H4 (cell line): ENCODE measurements around the gene ADARB2. TPM values are rescaled to one million over a fixed set of nuclear protein-coding genes. Genes with fewer than 3 reads are reported as not detected.
"Not testable (repeated sequence)": the region's sequence is repeated elsewhere in the genome, so short reads cannot be mapped to it uniquely, and the experiment has no call there.

Source experiments
- DNase-seq: peaks from one replicate; pipeline ENCODE4 v3.0.0-alpha.2; 2015; ENCODE audit warnings: low spot score
- total RNA-seq: library from RNA; depleted of rRNA; stranded (reverse); fragments of >200 nt; shearing (Covaris generic); gene quantifications from 2 replicates; pipeline ENCODE4 v1.2.3, GENCODE V29; 2014

Gene ADARB2
- total RNA-seq, 1 experiment from 2014 or later, result 0.21 TPM

GRCh38 chr10:1268831-1269230, 468.5 kb downstream of the ADARB2 start:
- DNase-seq, result no peak

- no peak for DNase-seq
Observed at GRCh38 chr10:1267568-1267967, 469.8 kb downstream of the ADARB2 start.

GRCh38 chr10:1267148-1267547, 470.2 kb downstream of the ADARB2 start:
- DNase-seq, result no peak

GRCh38 chr10:1266033-1266802, 471.1 kb downstream of the ADARB2 start:
- no peak for DNase-seq

- DNase-seq, result no peak
Observed at GRCh38 chr10:1264001-1264400, 473.3 kb downstream of the ADARB2 start.

- no peak for DNase-seq
Observed at GRCh38 chr10:1257274-1257673, 480.1 kb downstream of the ADARB2 start.

- DNase-seq, result no peak
Observed at GRCh38 chr10:1256432-1256725, 480.9 kb downstream of the ADARB2 start.

- no peak for DNase-seq
Observed at GRCh38 chr10:1255600-1256431, 481.5 kb downstream of the ADARB2 start.

- no peak for DNase-seq
Observed at GRCh38 chr10:1255118-1255517, 482.2 kb downstream of the ADARB2 start.

GRCh38 chr10:1253523-1254353, 483.6 kb downstream of the ADARB2 start:
- DNase-seq, result no peak

- DNase-seq, result no peak
Observed at GRCh38 chr10:1251769-1252168, 485.6 kb downstream of the ADARB2 start.

- DNase-seq, result no peak
Observed at GRCh38 chr10:1249142-1249920, 488.0 kb downstream of the ADARB2 start.

GRCh38 chr10:1248262-1248630, 489.1 kb downstream of the ADARB2 start:
- DNase-seq, result not testable (repeated sequence)

- DNase-seq, result no peak
Observed at GRCh38 chr10:1247598-1248261, 489.6 kb downstream of the ADARB2 start.

- DNase-seq, result no peak
Observed at GRCh38 chr10:1244493-1244892, 492.8 kb downstream of the ADARB2 start.

GRCh38 chr10:1243486-1244234, 493.7 kb downstream of the ADARB2 start:
- DNase-seq, result no peak

- no peak for DNase-seq
Observed at GRCh38 chr10:1242975-1243374, 494.4 kb downstream of the ADARB2 start.

- no peak for DNase-seq
Observed at GRCh38 chr10:1241973-1242935, 495.1 kb downstream of the ADARB2 start.

GRCh38 chr10:1241322-1241890, 495.9 kb downstream of the ADARB2 start:
- no peak for DNase-seq
